ENCODE measurements around the gene CCER1. TPM values are rescaled to one million over a fixed set of nuclear protein-coding genes. Genes with fewer than 3 reads are reported as not detected.

CCER1 gene
- total RNA-seq, 6 experiments from 2014 or later = not detected

- 93% methylated on average over 2 of the region's 2 CpGs for WGBS (ENCODE audit: insufficient coverage, low coverage, low lambda C conversion rate, missing lambda C conversion rate)
- Histone ChIP-seq H3K36me3 (no peaks in the 10 kb centered on the region), H3K27me3 (no peaks in the 10 kb centered on the region), H3K4me1 (no peaks in the 10 kb centered on the region), H3K9me3 (no peaks in the 10 kb centered on the region), H3K4me3 (no peak overlapping the region), H3K27ac (no peak overlapping the region)
- ATAC-seq = no peak
- intact Hi-C loops (cut with DNase I) = no loop called here
- no peak for DNase-seq
- no peak for TF ChIP-seq CTCF (IDR thresholded peaks at IDR 0.05)
- TF ChIP-seq POLR2A (IDR thresholded peaks at IDR 0.05) = no peak
Observed at GRCh38 chr12:90915353-90915752, 39.6 kb downstream of the CCER1 start.

- no peaks in the 10 kb centered on the region for H3K27me3 ChIP-seq
- H3K4me3 ChIP-seq = no peak overlapping the region
- TF ChIP-seq POLR2A (IDR thresholded peaks at IDR 0.05) (no peak), CTCF (IDR thresholded peaks at IDR 0.05) (no peak)
- DNase-seq (no peak), ATAC-seq (no peak)
- intact Hi-C loops (cut with DNase I) = no loop called here
- 81% methylated on average over 3 of the region's 3 CpGs for WGBS (ENCODE audit: insufficient coverage, low coverage, low lambda C conversion rate, missing lambda C conversion rate)
- H3K36me3 ChIP-seq = no peaks in the 10 kb centered on the region
- H3K9me3 ChIP-seq = no peaks in the 10 kb centered on the region
- H3K4me1 ChIP-seq = no peaks in the 10 kb centered on the region
- no peak overlapping the region for H3K27ac ChIP-seq
Observed at GRCh38 chr12:90910958-90911357, 44.0 kb downstream of the CCER1 start.

- Histone ChIP-seq H3K4me1 (no peaks in the 10 kb centered on the region), H3K27ac (no peak overlapping the region), H3K36me3 (no peaks in the 10 kb centered on the region), H3K9me3 (no peaks in the 10 kb centered on the region), H3K4me3 (no peak overlapping the region), H3K27me3 (no peaks in the 10 kb centered on the region)
- TF ChIP-seq CTCF (IDR thresholded peaks at IDR 0.05) (peak; percentile 61 to 83 (median 74)), POLR2A (IDR thresholded peaks at IDR 0.05) (no peak)
- peak; percentile 75 to 83 (median 78) for ATAC-seq
- intact Hi-C loops (cut with DNase I) = no loop called here
- 41% methylated on average over 7 of the region's 7 CpGs for WGBS (ENCODE audit: insufficient coverage, low coverage, low lambda C conversion rate, missing lambda C conversion rate)
- DNase-seq = no peak
Observed at GRCh38 chr12:90909069-90909770, 45.8 kb downstream of the CCER1 start.

- no peaks in the 10 kb centered on the region for H3K36me3 ChIP-seq
- peak in 3 of 4 donors; percentile 32 to 68 (median 43) for ATAC-seq
- intact Hi-C loops (cut with DNase I) = no loop called here
- DNase-seq = no peak
- no peak overlapping the region for H3K27ac ChIP-seq
- H3K4me3 ChIP-seq = no peak overlapping the region
- no peaks in the 10 kb centered on the region for H3K27me3 ChIP-seq
- H3K4me1 ChIP-seq = no peaks in the 10 kb centered on the region
- TF ChIP-seq POLR2A (IDR thresholded peaks at IDR 0.05) = no peak
- TF ChIP-seq CTCF (IDR thresholded peaks at IDR 0.05) = no peak
- H3K9me3 ChIP-seq = no peaks in the 10 kb centered on the region
Observed at GRCh38 chr12:90908465-90908864, 46.5 kb downstream of the CCER1 start.

All from right lobe of liver (tissue), 6 donors.